Activated naive CD8-positive, alpha-beta T cell treated with anti-CD3 and anti-CD28 coated beads for 36 hours (primary cell): ENCODE data around the gene GNAT1. TPM values are rescaled to one million over a fixed set of nuclear protein-coding genes. Genes with fewer than 3 reads are reported as not detected.

ENCODE experiments used
- DNase-seq: peaks from one replicate; pipeline ENCODE4 v3.0.0; 2021
- H3K27ac Mint-ChIP-seq: one replicate; pipeline ENCODE4 v1.8.0; 2022; ENCODE audit warnings: mild to moderate bottlenecking, moderate library complexity, mixed read lengths
- H3K27me3 Mint-ChIP-seq: one replicate; pipeline ENCODE4 v1.8.0; 2022; ENCODE audit warnings: mild to moderate bottlenecking, mixed read lengths
- H3K36me3 Mint-ChIP-seq: one replicate; pipeline ENCODE4 v1.8.0; 2021; ENCODE audit warnings: mild to moderate bottlenecking, mixed read lengths
- H3K4me1 Mint-ChIP-seq: one replicate; pipeline ENCODE4 v1.8.0; 2021; ENCODE audit warnings: mixed read lengths
- H3K4me3 Mint-ChIP-seq: one replicate; pipeline ENCODE4 v1.8.0; 2022; ENCODE audit warnings: mild to moderate bottlenecking, moderate library complexity, mixed read lengths
- H3K9me3 Mint-ChIP-seq: one replicate; pipeline ENCODE4 v1.8.0; 2022; ENCODE audit warnings: mixed read lengths
- total RNA-seq, 2 experiments: library from RNA; stranded (reverse); gene quantifications; one replicate each; pipeline ENCODE4 v1.2.3, GENCODE V29; 2021

Gene GNAT1
- under 1 TPM in 1 of 2 experiments, not detected in 1; 0.12 TPM for total RNA-seq

DNA sequence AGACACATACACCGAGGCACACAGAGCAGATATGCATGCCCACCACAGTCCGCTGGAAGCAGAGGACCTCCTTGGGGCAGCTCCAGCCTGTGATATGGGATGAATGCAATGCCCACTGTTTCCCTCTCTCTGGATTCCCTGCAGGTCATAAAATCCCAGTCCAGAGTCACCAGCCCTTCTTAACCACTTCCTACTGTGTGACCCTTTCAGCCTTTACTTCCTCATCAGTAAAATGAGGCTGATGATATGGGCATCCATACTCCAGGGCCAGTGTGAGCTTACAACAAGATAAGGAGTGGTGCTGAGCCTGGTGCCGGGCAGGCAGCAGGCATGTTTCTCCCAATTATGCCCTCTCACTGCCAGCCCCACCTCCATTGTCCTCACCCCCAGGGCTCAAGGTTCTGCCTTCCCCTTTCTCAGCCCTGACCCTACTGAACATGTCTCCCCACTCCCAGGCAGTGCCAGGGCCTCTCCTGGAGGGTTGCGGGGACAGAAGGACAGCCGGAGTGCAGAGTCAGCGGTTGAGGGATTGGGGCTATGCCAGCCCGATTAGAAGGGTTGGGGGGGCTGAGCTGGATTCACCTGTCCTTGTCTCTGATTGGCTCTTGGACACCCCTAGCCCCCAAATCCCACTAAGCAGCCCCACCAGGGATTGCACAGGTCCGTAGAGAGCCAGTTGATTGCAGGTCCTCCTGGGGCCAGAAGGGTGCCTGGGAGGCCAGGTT lies at the start of gene GNAT1:
GNAT1 (plus strand) TSS at position 675 of the 725 bp plus-strand sequence. CDS start 116 bp downstream, outside the sequence.
- Mint-ChIP-seq H3K27ac (no peak within 1 kb of the TSS), H3K9me3 (no peaks in the 10 kb centered on the region), H3K4me3 (no peak within 1 kb of the TSS), H3K4me1 (peaks cover 5% of the 10 kb centered on the region), H3K36me3 (no peaks in the 10 kb centered on the region), H3K27me3 (peaks cover 21% of the 10 kb centered on the region)
- DNase-seq = no peak

DNA sequence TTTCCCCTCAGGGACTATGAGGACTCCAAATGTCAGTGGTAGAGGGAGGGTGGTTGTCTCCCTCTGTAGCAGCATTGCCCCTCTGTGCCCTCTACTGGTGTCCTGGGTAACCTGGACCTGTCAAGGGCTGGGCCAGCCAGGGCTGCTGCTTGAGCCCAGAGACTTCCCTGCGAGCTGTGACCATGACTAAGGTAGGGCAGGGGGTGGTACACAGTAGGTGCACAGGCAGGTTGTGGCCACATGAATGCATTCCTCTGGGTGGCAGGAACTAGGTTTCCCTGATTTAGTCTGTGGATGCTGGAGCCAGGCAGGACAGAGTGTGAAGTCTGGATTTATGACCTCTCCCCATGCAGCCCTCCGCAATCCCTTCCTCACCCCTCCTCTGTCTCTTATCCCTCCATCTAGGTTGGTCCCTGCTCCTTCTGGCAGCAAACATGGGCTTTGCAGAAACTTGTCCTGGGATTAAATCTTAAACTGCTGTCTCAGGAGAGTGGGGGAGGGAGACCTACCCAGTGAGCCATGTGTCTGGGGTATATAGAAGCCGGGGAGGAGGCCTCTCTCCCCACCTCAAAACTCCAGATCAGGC lies 45.0 kb upstream of the GNAT1 start:
- no peak for DNase-seq
- no peak overlapping the region for H3K27ac Mint-ChIP-seq
- no peaks in the 10 kb centered on the region for H3K36me3 Mint-ChIP-seq
- H3K9me3 Mint-ChIP-seq = no peaks in the 10 kb centered on the region
- no peak overlapping the region for H3K4me3 Mint-ChIP-seq
- H3K4me1 Mint-ChIP-seq = no peaks in the 10 kb centered on the region
- H3K27me3 Mint-ChIP-seq = no peaks in the 10 kb centered on the region

DNA sequence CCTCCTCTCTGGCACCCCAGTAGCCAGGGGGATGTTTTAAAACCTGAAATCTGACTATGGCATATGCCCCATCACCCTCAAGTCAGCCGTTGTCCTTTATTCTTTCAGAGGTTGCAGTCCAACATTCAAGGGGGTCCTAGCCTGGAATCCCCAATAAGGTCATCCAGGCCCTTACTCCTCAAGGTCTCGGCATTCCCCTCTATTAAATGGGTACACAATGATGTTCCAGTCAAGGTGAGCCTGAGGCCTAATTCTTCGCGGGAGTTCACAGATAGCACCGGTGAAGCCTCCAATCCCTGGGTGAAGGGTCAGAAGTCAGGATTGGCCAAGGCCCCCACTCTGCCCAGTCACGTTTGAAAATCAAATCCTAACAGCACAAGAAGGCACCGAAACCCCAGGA lies 44.4 kb upstream of the GNAT1 start:
- Mint-ChIP-seq H3K4me1 (no peaks in the 10 kb centered on the region), H3K36me3 (no peaks in the 10 kb centered on the region), H3K27me3 (no peaks in the 10 kb centered on the region), H3K27ac (no peak overlapping the region), H3K9me3 (no peaks in the 10 kb centered on the region), H3K4me3 (no peak overlapping the region)
- no peak for DNase-seq

DNA sequence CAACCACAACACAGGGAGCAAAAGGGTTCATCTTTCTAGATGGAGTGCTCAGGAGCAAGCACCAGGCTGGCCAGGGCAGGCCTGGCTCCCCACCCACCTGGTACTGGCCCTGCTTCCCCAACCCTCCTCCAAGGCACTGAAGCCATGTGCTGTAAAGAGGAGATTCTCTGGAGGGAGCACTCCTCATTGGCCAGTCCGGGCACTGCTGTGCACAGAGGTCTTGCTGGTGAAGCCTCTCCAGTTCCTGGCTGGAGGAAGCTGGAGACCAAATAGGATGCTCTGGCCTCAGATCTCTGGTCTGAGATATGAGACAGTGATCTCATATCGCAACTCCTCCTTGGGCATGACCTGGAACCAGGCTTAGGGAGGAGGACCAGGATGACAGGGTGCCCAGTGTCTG lies 44.0 kb upstream of the GNAT1 start:
- no peaks in the 10 kb centered on the region for H3K4me1 Mint-ChIP-seq

DNA sequence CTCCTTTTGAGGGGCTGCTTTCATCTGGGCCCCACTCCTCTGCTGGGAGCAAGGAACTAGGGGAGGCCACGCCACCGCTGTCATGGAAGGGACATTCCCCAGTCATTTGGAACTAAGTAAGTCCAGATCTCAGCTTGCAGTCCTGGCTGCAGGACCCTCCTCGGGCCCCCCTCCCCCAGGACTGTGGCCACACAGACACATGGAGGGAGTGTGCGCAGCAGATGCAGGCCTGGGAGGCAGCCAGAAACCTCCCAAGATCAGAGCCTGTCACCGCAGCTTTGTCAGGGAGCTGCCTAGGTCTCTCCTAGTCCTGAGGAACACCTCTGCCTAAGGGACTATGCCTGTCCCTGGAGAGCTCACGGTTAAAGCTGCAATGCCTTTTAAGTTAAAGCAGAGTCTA lies 43.5 kb upstream of the GNAT1 start:
- Mint-ChIP-seq H3K36me3 (no peaks in the 10 kb centered on the region), H3K9me3 (no peaks in the 10 kb centered on the region), H3K27me3 (no peaks in the 10 kb centered on the region), H3K27ac (no peak overlapping the region), H3K4me1 (no peaks in the 10 kb centered on the region), H3K4me3 (no peak overlapping the region)
- no peak for DNase-seq

More for the DNA sequence above, 44.0 kb upstream of the GNAT1 start:
- Mint-ChIP-seq H3K4me3 (no peak overlapping the region), H3K27me3 (no peaks in the 10 kb centered on the region), H3K36me3 (no peaks in the 10 kb centered on the region), H3K27ac (no peak overlapping the region), H3K9me3 (no peaks in the 10 kb centered on the region)
- DNase-seq = no peak

DNA sequence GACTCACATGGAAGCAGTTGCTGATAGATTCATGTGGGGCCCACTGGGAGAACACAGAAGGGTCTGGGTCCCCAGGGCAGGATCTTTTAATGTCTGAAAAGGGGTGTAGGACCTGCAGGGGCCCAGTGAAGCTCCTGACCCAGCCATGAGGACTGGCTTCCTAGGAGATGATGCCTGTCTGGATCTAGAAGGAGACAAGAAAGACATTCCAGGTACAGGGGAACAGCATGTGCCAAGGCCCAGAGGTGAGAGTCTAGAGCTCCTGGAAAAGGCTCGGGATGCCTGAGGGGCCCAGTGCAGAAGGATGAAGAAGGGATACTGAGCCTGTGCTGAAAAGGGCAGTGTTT lies 41.0 kb upstream of the GNAT1 start:
- Mint-ChIP-seq H3K27ac (no peak overlapping the region), H3K4me1 (no peaks in the 10 kb centered on the region), H3K4me3 (no peak overlapping the region), H3K9me3 (no peaks in the 10 kb centered on the region), H3K27me3 (peaks cover 15% of the 10 kb centered on the region), H3K36me3 (no peaks in the 10 kb centered on the region)
- DNase-seq = no peak

DNA sequence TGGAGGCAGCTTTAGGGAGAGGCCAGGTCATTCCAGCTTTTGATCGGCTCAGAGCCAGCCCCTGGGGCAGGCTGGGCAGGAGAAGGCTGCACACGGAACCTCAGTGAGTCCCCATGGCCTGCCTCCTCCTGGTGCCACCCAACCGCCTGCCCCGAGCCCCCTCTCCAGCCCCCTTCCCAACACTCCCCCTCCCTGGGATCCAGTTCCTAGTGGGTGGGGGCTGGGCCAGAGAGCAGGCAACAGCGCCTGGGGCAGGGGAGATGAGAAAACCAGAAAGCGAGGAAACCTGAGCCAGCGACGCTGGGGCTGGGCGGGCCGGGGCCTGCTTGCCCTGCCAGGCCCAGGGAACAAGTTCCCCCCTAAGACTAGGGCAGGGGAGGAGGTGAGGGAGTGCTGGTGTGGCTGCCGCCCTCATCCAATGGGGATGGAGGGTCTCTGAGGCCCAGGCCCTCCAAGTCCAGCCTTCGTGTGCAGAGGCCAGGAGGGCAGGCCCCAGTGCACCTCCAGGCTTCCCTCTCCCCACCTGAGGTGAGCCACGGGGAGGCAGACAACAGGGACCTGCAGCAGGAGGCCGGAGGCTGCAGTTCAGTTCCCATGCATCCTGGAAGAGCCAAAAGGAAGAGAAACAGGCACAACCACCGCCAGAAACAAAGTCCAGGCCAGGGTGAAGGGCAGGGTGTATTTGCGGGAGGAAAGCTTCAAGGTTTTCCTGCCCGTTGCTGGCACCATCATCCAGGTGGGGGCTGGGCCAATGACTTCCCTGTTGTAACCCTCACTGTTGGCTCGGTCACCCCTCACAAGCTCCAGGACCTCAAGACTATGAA lies 40.3 kb upstream of the GNAT1 start:
- no peak overlapping the region for H3K4me3 Mint-ChIP-seq
- no peak overlapping the region for H3K27ac Mint-ChIP-seq
- H3K4me1 Mint-ChIP-seq = peaks cover 5% of the 10 kb centered on the region
- no peaks in the 10 kb centered on the region for H3K36me3 Mint-ChIP-seq
- no peaks in the 10 kb centered on the region for H3K9me3 Mint-ChIP-seq
- no peak for DNase-seq
- H3K27me3 Mint-ChIP-seq = peaks cover 21% of the 10 kb centered on the region

DNA sequence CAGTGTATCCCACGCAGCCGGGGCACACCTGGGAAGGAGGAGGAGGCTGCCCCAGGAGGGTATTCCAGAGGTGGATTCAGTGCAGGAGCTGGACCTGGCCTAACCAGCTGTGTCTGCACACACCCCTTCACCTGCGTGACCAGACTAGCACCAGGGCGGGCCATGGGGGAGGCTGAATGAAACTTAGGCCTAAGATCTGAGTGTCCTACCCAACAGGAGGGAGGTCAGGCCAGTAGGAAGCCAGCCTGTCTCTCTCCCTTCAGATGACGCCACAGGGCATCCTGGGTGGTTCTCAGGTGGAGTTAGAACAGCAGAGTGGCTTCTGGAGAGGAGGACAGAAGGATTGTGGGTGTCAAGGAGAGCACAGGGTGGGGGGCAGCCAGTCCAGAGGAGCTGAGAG lies 39.7 kb upstream of the GNAT1 start:
- no peak overlapping the region for H3K27ac Mint-ChIP-seq
- peaks cover 28% of the 10 kb centered on the region for H3K27me3 Mint-ChIP-seq

DNA sequence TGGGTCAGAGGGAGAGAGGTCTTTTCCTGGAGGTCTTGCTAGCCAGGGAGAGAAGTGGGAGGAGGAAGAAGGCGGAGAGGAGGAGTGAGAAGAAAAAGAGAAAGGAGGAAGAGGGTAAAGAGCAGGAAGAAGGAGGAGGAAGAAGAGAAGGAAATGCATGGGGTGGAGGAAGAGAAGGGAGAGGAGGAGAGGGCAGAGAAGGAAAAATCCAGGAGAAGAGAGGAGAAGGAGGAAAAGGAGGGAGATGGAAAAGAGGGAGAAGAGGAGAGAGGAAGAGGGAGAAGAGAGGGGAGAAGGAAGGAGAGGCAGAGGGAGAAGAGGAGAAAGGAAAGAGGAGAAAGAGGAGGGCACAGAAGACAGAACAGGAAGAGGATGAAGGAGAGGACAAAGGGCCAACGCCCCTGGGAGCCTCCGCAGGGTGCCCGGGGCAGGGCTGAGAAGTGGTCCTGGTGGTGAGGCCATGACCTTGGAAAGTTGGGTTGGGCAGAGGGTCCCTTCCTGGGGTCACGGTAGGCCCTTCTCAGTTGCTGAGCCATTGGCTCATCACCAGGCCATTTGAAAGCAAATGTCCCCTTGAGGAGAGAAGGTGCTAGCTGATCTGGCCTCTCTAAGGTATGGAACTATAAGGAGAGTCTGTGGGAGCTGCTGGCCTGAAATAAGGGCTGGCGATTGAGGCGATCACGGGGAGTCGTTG lies 37.5 kb upstream of the GNAT1 start:
- Mint-ChIP-seq H3K27ac (no peak overlapping the region), H3K36me3 (no peaks in the 10 kb centered on the region), H3K4me3 (peak overlapping the region; percentile 65), H3K9me3 (no peaks in the 10 kb centered on the region), H3K27me3 (peaks cover 37% of the 10 kb centered on the region), H3K4me1 (peaks cover 7% of the 10 kb centered on the region)
- DNase-seq = no peak

More for the DNA sequence above, 39.7 kb upstream of the GNAT1 start:
- DNase-seq = no peak
- no peaks in the 10 kb centered on the region for H3K36me3 Mint-ChIP-seq
- H3K9me3 Mint-ChIP-seq = no peaks in the 10 kb centered on the region
- H3K4me3 Mint-ChIP-seq = no peak overlapping the region
- H3K4me1 Mint-ChIP-seq = peaks cover 7% of the 10 kb centered on the region

DNA sequence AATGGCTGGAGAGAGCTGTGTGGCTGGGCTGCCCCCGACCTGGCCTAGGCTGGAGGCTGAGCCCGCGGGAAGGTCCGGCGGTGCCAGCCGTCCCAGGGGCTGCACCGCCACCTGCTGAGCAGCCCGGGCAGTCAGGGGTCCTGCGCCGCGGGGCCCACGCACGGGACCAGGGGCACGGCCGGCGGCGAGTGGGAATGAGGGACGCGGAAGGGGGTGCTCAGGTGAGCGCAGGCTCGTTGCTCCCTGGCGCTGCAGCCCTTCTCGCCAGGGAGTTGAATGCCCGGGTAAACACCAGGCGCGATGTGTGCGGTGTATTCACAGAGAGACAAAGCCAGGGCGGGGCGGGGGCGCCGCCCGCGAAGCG lies 37.0 kb upstream of the GNAT1 start:
- no peaks in the 10 kb centered on the region for H3K9me3 Mint-ChIP-seq
- H3K4me1 Mint-ChIP-seq = peaks cover 7% of the 10 kb centered on the region
- H3K27ac Mint-ChIP-seq = no peak overlapping the region
- peak overlapping the region; percentile 65 for H3K4me3 Mint-ChIP-seq
- H3K36me3 Mint-ChIP-seq = no peaks in the 10 kb centered on the region
- H3K27me3 Mint-ChIP-seq = peaks cover 37% of the 10 kb centered on the region
- peak; percentile 14 for DNase-seq

DNA sequence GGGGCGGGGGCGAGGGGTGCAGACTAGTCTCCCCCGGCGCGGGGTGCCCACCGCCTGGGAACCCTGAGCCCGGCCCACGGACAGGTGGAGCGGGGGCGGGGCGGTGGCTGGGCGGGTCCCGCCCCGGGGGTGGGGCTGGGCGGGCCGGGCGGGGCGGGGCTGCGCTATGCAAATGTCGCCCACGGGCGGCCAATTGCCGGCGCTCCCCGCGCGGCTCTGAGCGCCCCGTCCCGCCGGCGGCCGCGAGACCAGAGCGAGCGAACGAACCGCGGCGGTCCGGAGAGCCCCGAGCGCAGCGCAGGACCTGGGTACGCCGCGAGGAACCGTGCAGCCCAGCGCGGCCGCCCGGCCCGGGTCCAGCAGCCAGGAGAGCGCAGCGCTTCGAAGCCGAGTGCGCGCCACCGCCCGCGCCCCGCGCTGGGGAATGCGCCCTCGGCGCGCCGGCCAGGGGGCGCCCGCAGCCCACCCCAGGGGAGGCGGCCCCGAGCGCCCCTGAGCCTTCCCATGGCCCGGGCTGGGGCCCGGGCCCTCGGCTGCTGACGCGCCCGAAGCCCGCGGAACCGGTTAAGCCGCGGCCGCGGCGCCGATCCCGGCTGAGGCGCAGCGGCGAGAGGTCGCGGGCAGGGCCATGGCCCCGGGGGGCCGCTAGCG lies 36.4 kb upstream of the GNAT1 start, which contains the start of gene SEMA3F:
SEMA3F (plus strand) TSS at position 485 of the 651 bp plus-strand sequence. CDS start 4,299 bp downstream, outside the sequence.
- peak; percentile 80 for DNase-seq
- peak within 1 kb of the TSS; percentile 65 for H3K4me3 Mint-ChIP-seq
- no peak within 1 kb of the TSS for H3K27ac Mint-ChIP-seq
- peaks cover 7% of the 10 kb centered on the region for H3K4me1 Mint-ChIP-seq
- peaks cover 37% of the 10 kb centered on the region for H3K27me3 Mint-ChIP-seq
- H3K36me3 Mint-ChIP-seq = no peaks in the 10 kb centered on the region
- H3K9me3 Mint-ChIP-seq = no peaks in the 10 kb centered on the region

DNA sequence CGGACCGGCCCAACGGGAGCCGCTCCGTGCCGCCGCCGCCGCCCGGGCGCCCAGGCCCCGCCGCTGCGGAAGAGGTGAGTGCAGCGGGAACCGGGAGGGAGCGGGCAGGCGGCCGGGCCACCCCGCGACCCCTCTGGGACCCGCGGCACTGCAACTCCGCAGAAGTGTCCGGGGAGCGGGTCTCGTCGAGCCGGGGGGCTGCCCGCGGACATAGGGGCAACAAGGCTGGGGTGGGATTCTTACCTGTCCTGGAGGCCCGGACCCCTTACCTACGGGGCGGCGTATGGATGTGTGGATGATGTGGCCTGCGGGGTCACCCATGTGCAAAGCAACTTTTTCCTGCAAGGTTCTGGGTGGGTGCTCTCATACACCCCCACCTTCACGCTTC lies 35.9 kb upstream of the GNAT1 start:
- H3K36me3 Mint-ChIP-seq = no peaks in the 10 kb centered on the region
- peaks cover 37% of the 10 kb centered on the region for H3K27me3 Mint-ChIP-seq
- DNase-seq = no peak
- H3K9me3 Mint-ChIP-seq = no peaks in the 10 kb centered on the region
- peak overlapping the region; percentile 64 for H3K4me3 Mint-ChIP-seq
- H3K4me1 Mint-ChIP-seq = peaks cover 7% of the 10 kb centered on the region
- H3K27ac Mint-ChIP-seq = no peak overlapping the region

DNA sequence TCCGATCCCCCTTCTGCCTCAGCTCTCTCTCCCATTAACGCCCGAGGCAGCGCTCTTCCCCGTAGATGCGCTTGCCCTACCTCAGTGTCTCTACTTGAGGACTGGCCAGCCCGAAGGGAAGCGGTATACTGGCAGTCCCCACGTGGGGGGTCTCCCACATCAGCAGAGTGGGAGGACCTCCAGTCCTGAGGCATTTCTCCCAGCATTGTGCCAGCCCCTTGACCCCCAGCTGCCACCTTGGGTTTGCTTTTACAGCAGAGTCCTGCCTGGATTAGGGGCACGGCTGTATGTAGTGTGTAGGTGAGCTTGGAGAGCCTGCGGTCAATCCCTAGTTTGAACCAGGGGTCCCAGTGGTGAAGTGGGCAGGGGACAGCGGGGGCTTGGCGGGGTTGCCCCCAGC lies 35.5 kb upstream of the GNAT1 start:
- peak overlapping the region; percentile 64 for H3K4me3 Mint-ChIP-seq
- H3K27me3 Mint-ChIP-seq = peaks cover 37% of the 10 kb centered on the region
- H3K4me1 Mint-ChIP-seq = peaks cover 7% of the 10 kb centered on the region

DNA sequence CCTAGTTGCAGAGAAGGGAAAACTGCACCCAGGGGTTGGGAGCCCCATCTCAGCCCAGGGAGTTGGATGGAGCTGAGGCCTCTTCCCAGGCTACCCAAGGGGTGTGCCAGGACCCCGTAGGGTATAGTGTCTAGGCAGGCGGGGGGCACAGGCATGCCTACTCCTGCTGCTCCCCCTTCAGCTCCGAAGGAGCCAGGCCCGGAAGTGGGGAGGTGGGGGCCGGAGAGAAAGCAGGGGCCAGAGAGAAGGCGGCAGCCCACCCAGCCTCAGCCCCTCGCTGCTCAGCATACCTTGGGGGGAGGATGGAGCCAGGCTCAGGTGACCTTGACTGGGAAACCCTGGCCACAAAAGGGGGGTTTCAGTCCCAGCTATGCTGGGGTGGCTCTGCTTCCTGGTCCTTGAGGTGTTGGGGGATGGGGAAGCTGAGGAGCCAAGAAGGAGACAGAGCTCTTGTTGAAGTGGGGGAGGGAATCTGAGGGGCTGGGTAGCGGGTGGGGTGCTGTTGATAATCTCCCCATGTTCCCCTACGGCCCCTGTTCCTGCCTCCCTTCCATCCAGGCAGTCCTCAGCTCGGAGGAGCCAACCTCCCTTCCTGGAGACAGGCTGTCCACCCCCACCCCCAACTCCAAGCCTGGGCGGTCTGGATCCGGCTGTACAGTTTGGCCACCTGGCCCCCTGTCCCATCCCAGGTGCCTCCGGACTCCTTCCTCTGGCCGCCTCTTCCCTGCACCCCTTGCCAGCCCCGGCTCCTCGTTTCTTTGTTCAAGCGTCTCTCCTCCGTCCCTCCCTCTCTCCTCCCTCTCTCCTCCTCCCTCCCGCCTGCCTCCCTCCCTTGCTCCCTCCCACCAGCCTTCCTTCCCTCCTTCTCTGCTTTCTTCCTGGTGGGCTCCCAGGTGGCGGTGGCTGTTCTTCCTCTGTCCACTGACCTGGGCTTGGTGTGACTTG lies 34.6 kb upstream of the GNAT1 start:
- Mint-ChIP-seq H3K27me3 (peaks cover 37% of the 10 kb centered on the region), H3K4me3 (no peak overlapping the region), H3K36me3 (no peaks in the 10 kb centered on the region), H3K9me3 (no peaks in the 10 kb centered on the region), H3K27ac (no peak overlapping the region), H3K4me1 (peaks cover 7% of the 10 kb centered on the region)
- DNase-seq = no peak

More for the DNA sequence above, 35.5 kb upstream of the GNAT1 start:
- Mint-ChIP-seq H3K9me3 (no peaks in the 10 kb centered on the region), H3K27ac (no peak overlapping the region), H3K36me3 (no peaks in the 10 kb centered on the region)
- DNase-seq = no peak
